Right atrium auricular region (tissue), 2 donors: ENCODE data around the gene GRM4. TPM values are rescaled to one million over a fixed set of nuclear protein-coding genes. Genes with fewer than 3 reads are reported as not detected.

Experiments used
- DNase-seq: peaks from one replicate; pipeline ENCODE4 v3.0.0-alpha.2; 2019; ENCODE audit warnings: low spot score
- H3K27ac ChIP-seq, 2 donors: fragments of 200-600 bp; sonication (generic); 1 replicate in 1 of 2; 2 replicates in 1 of 2; pipeline ENCODE4 v1.5.1; 2016 to 2019
- H3K27me3 ChIP-seq, 2 donors: fragments of 200-600 bp; sonication (generic); one replicate each; pipeline versions ENCODE4 v1.5.1 to v1.6.0; 2017 to 2019
- H3K36me3 ChIP-seq: fragments of 200-600 bp; sonication (generic); one replicate; pipeline ENCODE4 v1.5.1; 2016
- H3K4me1 ChIP-seq, 2 donors: fragments of 200-600 bp; sonication (generic); one replicate each; pipeline versions ENCODE4 v1.5.1 to v1.6.0; 2017 to 2019
- H3K4me3 ChIP-seq, 2 donors: fragments of 200-600 bp; sonication (generic); 1 replicate in 1 of 2; 2 replicates in 1 of 2; pipeline ENCODE4 v1.5.1; 2017 to 2019; ENCODE audit warnings: mild to moderate bottlenecking in 1 of 2, moderate library complexity in 1 of 2
- H3K9me3 ChIP-seq, 2 donors: fragments of 200-600 bp; sonication (generic); one replicate each; pipeline ENCODE4 v1.5.1; 2019
- CTCF ChIP-seq, 2 donors: fragments of 200-600 bp; sonication (generic); IDR thresholded peaks; one replicate each; pipeline ENCODE4 v1.5.1; 2019; ENCODE audit warnings: antibody characterized with exemption in 2 of 2
- total RNA-seq, 2 donors: library from RNA; depleted of rRNA; stranded (reverse); fragments of >200 nt; gene quantifications; one replicate each; pipeline ENCODE4 v1.1.0, GENCODE V29; 2016

The GRM4 gene
- total RNA-seq, 2 donors from 2014 or later = not detected

- Histone ChIP-seq H3K27ac (no peak overlapping the region), H3K9me3 (no peaks in the 10 kb centered on the region), H3K4me3 (no peak overlapping the region), H3K27me3 (no peaks in the 10 kb centered on the region), H3K4me1 (peaks cover 0 to 8% of the 10 kb centered on the region in 2 donors), H3K36me3 (no peaks in the 10 kb centered on the region)
- no peak for DNase-seq
- no peak for TF ChIP-seq CTCF (IDR thresholded peaks at IDR 0.05)
These were observed 80.2 kb downstream of the GRM4 start for GRCh38 chr6:34065466-34066217.

DNA sequence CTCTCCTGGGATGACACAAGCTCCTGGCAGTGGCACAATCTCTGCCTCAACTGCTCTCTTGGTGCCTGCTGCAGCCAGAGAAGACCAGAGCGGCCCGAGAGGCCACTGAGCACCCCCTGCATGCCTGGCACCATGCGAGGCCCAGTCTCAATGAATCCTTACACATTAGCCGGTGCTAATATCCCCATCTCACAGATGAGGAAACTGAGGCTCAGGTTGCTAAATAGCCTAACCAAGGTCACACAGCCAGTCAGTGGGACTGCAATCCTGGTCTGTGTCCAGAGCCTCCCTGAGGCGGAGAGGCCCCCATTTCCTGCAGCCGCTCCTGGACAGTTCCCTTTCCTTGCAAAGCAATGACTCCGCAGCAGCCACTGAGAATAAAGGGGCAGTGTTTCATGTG is 81.2 kb downstream of the GRM4 start:
- no peak for DNase-seq
- no peaks in the 10 kb centered on the region for H3K36me3 ChIP-seq
- H3K27ac ChIP-seq = no peak overlapping the region
- no peaks in the 10 kb centered on the region for H3K27me3 ChIP-seq
- H3K9me3 ChIP-seq = no peaks in the 10 kb centered on the region
- no peak for TF ChIP-seq CTCF (IDR thresholded peaks at IDR 0.05)
- H3K4me3 ChIP-seq = no peak overlapping the region
- H3K4me1 ChIP-seq = peaks cover 0 to 8% of the 10 kb centered on the region in 2 donors

- Histone ChIP-seq H3K9me3 (no peaks in the 10 kb centered on the region), H3K36me3 (no peaks in the 10 kb centered on the region), H3K4me1 (peaks cover 0 to 8% of the 10 kb centered on the region in 2 donors), H3K27me3 (no peaks in the 10 kb centered on the region), H3K4me3 (no peak overlapping the region), H3K27ac (no peak overlapping the region)
- no peak for DNase-seq
- no peak for TF ChIP-seq CTCF (IDR thresholded peaks at IDR 0.05)
These were observed 82.2 kb downstream of the GRM4 start for GRCh38 chr6:34063651-34064050.

GRCh38 chr6:34062815-34063214 is 83.1 kb downstream of the GRM4 start:
- no peaks in the 10 kb centered on the region for H3K36me3 ChIP-seq
- no peaks in the 10 kb centered on the region for H3K9me3 ChIP-seq
- TF ChIP-seq CTCF (IDR thresholded peaks at IDR 0.05) = no peak
- no peaks in the 10 kb centered on the region for H3K27me3 ChIP-seq
- H3K4me3 ChIP-seq = no peak overlapping the region
- peaks cover 0 to 8% of the 10 kb centered on the region in 2 donors for H3K4me1 ChIP-seq
- DNase-seq = no peak
- no peak overlapping the region for H3K27ac ChIP-seq

DNA sequence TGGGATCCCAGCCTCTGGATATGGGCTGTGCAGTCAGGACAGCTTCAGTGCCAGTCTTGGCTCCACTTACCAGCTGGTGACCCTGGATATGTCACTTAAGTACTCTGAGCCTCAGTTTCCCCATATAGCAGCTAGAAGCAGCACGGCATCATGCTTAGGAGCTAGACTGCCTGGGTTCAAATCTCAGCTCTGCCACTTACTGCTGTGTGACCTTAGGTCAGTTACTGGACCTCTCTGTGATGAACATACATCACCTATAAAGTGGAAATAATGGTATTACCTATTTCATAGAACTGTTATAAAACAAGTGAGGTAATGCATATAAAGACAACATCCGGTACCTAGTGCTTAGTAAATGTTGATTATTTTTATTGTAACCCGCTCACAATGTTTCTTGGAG is 83.7 kb downstream of the GRM4 start:
- DNase-seq = no peak
- no peaks in the 10 kb centered on the region for H3K27me3 ChIP-seq
- H3K4me3 ChIP-seq = no peak overlapping the region
- no peaks in the 10 kb centered on the region for H3K9me3 ChIP-seq
- H3K27ac ChIP-seq = no peak overlapping the region
- H3K4me1 ChIP-seq = peaks cover 0 to 8% of the 10 kb centered on the region in 2 donors
- TF ChIP-seq CTCF (IDR thresholded peaks at IDR 0.05) = no peak
- no peaks in the 10 kb centered on the region for H3K36me3 ChIP-seq

DNA sequence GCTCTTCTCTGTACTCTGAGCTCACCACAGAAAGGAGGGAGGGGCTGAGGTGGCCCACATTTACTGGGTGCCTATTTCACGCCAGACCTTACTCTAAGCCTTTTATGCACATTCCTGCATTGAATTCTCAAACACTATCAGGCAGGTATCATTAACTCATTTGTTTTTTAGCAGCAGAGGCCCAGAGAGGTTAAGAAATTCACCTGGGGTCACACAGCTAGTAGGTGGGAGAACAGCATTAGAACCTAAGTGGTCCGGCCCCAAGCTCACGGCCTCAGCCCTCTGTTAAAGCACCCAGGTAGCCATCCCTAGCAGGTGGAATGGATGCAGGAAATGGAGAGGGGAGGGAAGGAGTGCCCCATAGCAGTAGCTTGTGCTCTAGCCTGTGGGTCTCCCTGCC is 84.5 kb downstream of the GRM4 start:
- no peak for DNase-seq
- TF ChIP-seq CTCF (IDR thresholded peaks at IDR 0.05) = no peak
- Histone ChIP-seq H3K36me3 (no peaks in the 10 kb centered on the region), H3K4me3 (no peak overlapping the region), H3K27ac (no peak overlapping the region), H3K27me3 (no peaks in the 10 kb centered on the region), H3K4me1 (peaks cover 0 to 14% of the 10 kb centered on the region in 2 donors), H3K9me3 (no peaks in the 10 kb centered on the region)
